H1 (cell line): ENCODE data around the gene FGF6.

ENCODE experiments used
- CTCF ChIP-seq, 3 experiments: IDR thresholded peaks; 1 replicate in 2 of 3; 2 replicates in 1 of 3; pipeline versions ENCODE4 v1.5.1 to v1.6.1; 2011; ENCODE audit warnings: low read length in 3 of 3, mild to moderate bottlenecking in 3 of 3, inconsistent platforms in 2 of 3, low read depth in 1 of 3, moderate library complexity in 1 of 3; ENCODE audit not compliant: insufficient read depth in 1 of 3; ENCODE audit errors: control extremely low read depth in 1 of 3
- EZH2 ChIP-seq: fragments of 200-600 bp; sonication (generic); IDR thresholded peaks from 2 replicates; pipeline ENCODE4 v1.7.1; 2012; ENCODE audit warnings: low read depth, mild to moderate bottlenecking, moderate library complexity, low read length, inconsistent platforms; ENCODE audit not compliant: severe bottlenecking
- POLR2A ChIP-seq, 2 experiments: IDR thresholded peaks; 1 replicate in 1 of 2; 2 replicates in 1 of 2; pipeline ENCODE4 v1.6.1; 2011; ENCODE audit warnings: low read depth in 2 of 2, low read length in 2 of 2, mild to moderate bottlenecking in 2 of 2; ENCODE audit errors: control extremely low read depth in 1 of 2

GRCh38 chr12:4454315-4454860, 8.8 kb upstream of the FGF6 start:
- TF ChIP-seq EZH2 = no peak
- TF ChIP-seq CTCF (IDR thresholded peaks at IDR 0.05; ENCODE audit: control extremely low read depth in 1 of 3, insufficient read depth in 1 of 3, low read depth in 1 of 3, low read length in 3 of 3) = no peak
- no peak for TF ChIP-seq POLR2A (IDR thresholded peaks at IDR 0.05; ENCODE audit: control extremely low read depth in 1 of 2, low read depth in 2 of 2, low read length in 2 of 2)
